Endodermal cell (in vitro differentiated cells): ENCODE data around the gene GAL3ST1. TPM values are rescaled to one million over a fixed set of nuclear protein-coding genes. Genes with fewer than 3 reads are reported as not detected.
"Not testable (repeated sequence)": the region's sequence is repeated elsewhere in the genome, so short reads cannot be mapped to it uniquely, and the experiment has no call there.

Source experiments
- DNase-seq: peaks from one replicate; pipeline ENCODE4 v3.0.0-alpha.2; 2017
- H3K27ac ChIP-seq: 2 replicates; pipeline ENCODE4 v1.5.1; 2013; ENCODE audit warnings: mild to moderate bottlenecking, low read depth, low read length, moderate library complexity
- H3K27me3 ChIP-seq: 2 replicates; pipeline ENCODE4 v1.6.1; 2013; ENCODE audit warnings: mild to moderate bottlenecking, low read length, moderate library complexity; ENCODE audit not compliant: insufficient read depth, control insufficient read depth, poor library complexity, severe bottlenecking
- H3K36me3 ChIP-seq: 2 replicates; pipeline ENCODE4 v1.7.0; 2013; ENCODE audit warnings: mild to moderate bottlenecking, low read length, moderate library complexity; ENCODE audit not compliant: control insufficient read depth, insufficient read depth
- H3K4me1 ChIP-seq: one replicate; pipeline ENCODE4 v1.7.0; 2013; ENCODE audit warnings: low read length; ENCODE audit not compliant: control insufficient read depth, insufficient read depth
- H3K4me3 ChIP-seq: 2 replicates; pipeline ENCODE4 v1.5.1; 2013; ENCODE audit warnings: mild to moderate bottlenecking, low read length, moderate library complexity
- H3K9ac ChIP-seq: 2 replicates; pipeline ENCODE4 v1.6.1; 2013; ENCODE audit warnings: mild to moderate bottlenecking, low read length, moderate library complexity; ENCODE audit not compliant: poor library complexity, severe bottlenecking; ENCODE audit errors: extremely low read depth
- H3K9me3 ChIP-seq: 2 replicates; pipeline ENCODE4 v1.6.1; 2013; ENCODE audit warnings: mild to moderate bottlenecking, low read length, moderate library complexity; ENCODE audit not compliant: control insufficient read depth
- H3K27ac Mint-ChIP-seq: 2 replicates; pipeline ENCODE4 v1.8.0; 2020; ENCODE audit warnings: mixed read lengths
- H3K27me3 Mint-ChIP-seq: 2 replicates; pipeline ENCODE4 v1.8.0; 2021; ENCODE audit warnings: mild to moderate bottlenecking, mixed read lengths; ENCODE audit not compliant: insufficient read depth
- H3K36me3 Mint-ChIP-seq: 2 replicates; pipeline ENCODE4 v1.8.0; 2020; ENCODE audit warnings: low read depth, mixed read lengths
- H3K4me1 Mint-ChIP-seq: 2 replicates; pipeline ENCODE4 v1.8.0; 2020; ENCODE audit warnings: mixed read lengths
- H3K4me3 Mint-ChIP-seq: 2 replicates; pipeline ENCODE4 v1.8.0; 2020; ENCODE audit warnings: mild to moderate bottlenecking, moderate library complexity, mixed read lengths
- H3K9me3 Mint-ChIP-seq: 2 replicates; pipeline ENCODE4 v1.8.0; 2020; ENCODE audit warnings: mild to moderate bottlenecking, mixed read lengths
- CTCF ChIP-seq: fragments of 200-600 bp; sonication (generic); conservative IDR thresholded peaks from 2 replicates; pipeline ENCODE4 v1.5.0; 2021; ENCODE audit warnings: antibody characterized with exemption, mild to moderate bottlenecking
- WGBS, 2 experiments: methylation state at CpG; one replicate each; pipeline versions ENCODE4 v1.1.5 to v1.1.7; 2013; ENCODE audit warnings: missing lambda C conversion rate in 2 of 2, mixed read lengths in 1 of 2; ENCODE audit not compliant: insufficient coverage in 1 of 2, insufficient read length in 1 of 2; 5-methylcytosine and 5-hydroxymethylcytosine counted together
- total RNA-seq, 2 donors: library from RNA; stranded (reverse); fragmentation: NEBNext Ultra II Directional in 1 of 2; extraction: Animal tissue kit (Norgen Biotek cat#: 25700) in 1 of 2; gene quantifications; 2 replicates in 1 of 2; 3 replicates in 1 of 2; pipeline ENCODE4 v1.2.1, GENCODE V29; 2021

The GAL3ST1 gene
- total RNA-seq, 2 donors from 2014 or later = 26.4 to 28.3 TPM

- not testable (repeated sequence) for H3K27me3 Mint-ChIP-seq, H3K27ac ChIP-seq, H3K9ac ChIP-seq, H3K36me3 Mint-ChIP-seq, H3K27me3 ChIP-seq, H3K36me3 ChIP-seq, H3K4me3 Mint-ChIP-seq, H3K27ac Mint-ChIP-seq, H3K4me3 ChIP-seq, H3K9me3 Mint-ChIP-seq, H3K9me3 ChIP-seq, H3K4me1 ChIP-seq
- DNase-seq = peak; percentile 69
- TF ChIP-seq CTCF = peak; percentile 55
- 89 to 92% methylated on average over 7 to 11 of the region's 11 CpGs for WGBS, 2 experiments
- H3K4me1 Mint-ChIP-seq = peaks cover 15% of the 10 kb centered on the region
These were observed 13.7 kb downstream of the GAL3ST1 start for GRCh38 chr22:30560643-30561202.

- Histone ChIP-seq H3K27ac (no peak overlapping the region), H3K36me3 (no peaks in the 10 kb centered on the region), H3K4me1 (no peaks in the 10 kb centered on the region), H3K4me3 (no peak overlapping the region), H3K9me3 (no peaks in the 10 kb centered on the region), H3K9ac (no peak overlapping the region), H3K27me3 (no peaks in the 10 kb centered on the region)
- WGBS, 2 experiments = 90 to 91% methylated on average over 2 to 6 of the region's 6 CpGs
- Mint-ChIP-seq H3K27me3 (no peaks in the 10 kb centered on the region), H3K27ac (peak overlapping the region; percentile 21), H3K36me3 (peaks cover 12% of the 10 kb centered on the region), H3K9me3 (no peaks in the 10 kb centered on the region), H3K4me3 (no peak overlapping the region), H3K4me1 (peaks cover 15% of the 10 kb centered on the region)
- TF ChIP-seq CTCF = no peak
- no peak for DNase-seq
These were observed 14.6 kb downstream of the GAL3ST1 start for GRCh38 chr22:30559889-30560288.

DNA sequence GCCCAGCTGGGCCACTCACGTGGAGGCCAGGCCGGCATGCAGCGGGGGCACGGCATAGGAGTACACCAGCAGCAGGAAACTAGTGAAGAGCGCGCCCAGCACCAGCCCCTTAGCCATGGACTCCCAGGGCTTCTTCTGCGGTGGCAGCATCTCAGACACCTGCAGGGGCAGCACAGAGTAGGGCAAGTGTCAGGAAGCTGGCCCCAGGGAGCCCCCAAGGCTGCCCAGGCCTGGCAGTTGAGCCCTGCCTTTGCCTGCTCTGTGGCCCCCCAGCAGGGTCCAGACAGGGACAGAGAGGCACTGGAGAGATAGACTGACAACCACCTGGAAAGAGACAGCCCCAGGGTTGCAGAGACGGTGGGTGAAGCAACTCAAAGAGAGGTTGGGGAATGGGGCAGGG, 17.2 kb downstream of the GAL3ST1 start:
- Histone ChIP-seq H3K36me3 (no peaks in the 10 kb centered on the region), H3K4me1 (no peaks in the 10 kb centered on the region), H3K4me3 (no peak overlapping the region), H3K9ac (no peak overlapping the region), H3K27me3 (no peaks in the 10 kb centered on the region), H3K9me3 (no peaks in the 10 kb centered on the region), H3K27ac (no peak overlapping the region)
- no peaks in the 10 kb centered on the region for H3K9me3 Mint-ChIP-seq
- no peak overlapping the region for H3K27ac Mint-ChIP-seq
- peak; percentile 74 for DNase-seq
- TF ChIP-seq CTCF = peak; percentile 60
- peaks cover 15% of the 10 kb centered on the region for H3K4me1 Mint-ChIP-seq
- H3K36me3 Mint-ChIP-seq = peaks cover 13% of the 10 kb centered on the region
- 87 to 91% methylated on average over 4 to 8 of the region's 8 CpGs for WGBS, 2 experiments
- H3K4me3 Mint-ChIP-seq = no peak overlapping the region
- H3K27me3 Mint-ChIP-seq = no peaks in the 10 kb centered on the region
